Ascending aorta (tissue), 2 donors: ENCODE measurements around the gene PPOX. TPM values are rescaled to one million over a fixed set of nuclear protein-coding genes. Genes with fewer than 3 reads are reported as not detected.

Experiments
- DNase-seq, 2 donors: peaks; one replicate each; pipeline ENCODE4 v3.0.0-alpha.2; 2019; ENCODE audit warnings: low spot score in 2 of 2
- H3K27ac ChIP-seq, 2 donors: fragments of 200-600 bp; sonication (generic); one replicate each; pipeline ENCODE4 v1.5.1; 2016 to 2017; ENCODE audit warnings: mild to moderate bottlenecking in 1 of 2
- H3K27me3 ChIP-seq: fragments of 200-600 bp; sonication (generic); one replicate; pipeline ENCODE4 v1.5.1; 2017
- H3K36me3 ChIP-seq, 2 donors: fragments of 200-600 bp; sonication (generic); one replicate each; pipeline ENCODE4 v1.5.1; 2016
- H3K4me1 ChIP-seq, 2 donors: fragments of 200-600 bp; sonication (generic); one replicate each; pipeline ENCODE4 v1.5.1; 2016 to 2017; ENCODE audit warnings: mild to moderate bottlenecking in 1 of 2
- H3K4me3 ChIP-seq, 2 donors: fragments of 200-600 bp; sonication (generic); one replicate each; pipeline ENCODE4 v1.5.1; 2016 to 2017; ENCODE audit warnings: mild to moderate bottlenecking in 1 of 2
- H3K9me3 ChIP-seq, 2 donors: fragments of 200-600 bp; sonication (generic); one replicate each; pipeline ENCODE4 v1.5.1; 2016
- CTCF ChIP-seq, 3 experiments: fragments of 200-600 bp in 2 of 3; fragments of 450-650 bp in 1 of 3; sonication (generic) in 2 of 3; IDR thresholded peaks; one replicate each; pipeline ENCODE4 v1.5.1; 2016 to 2019; ENCODE audit warnings: antibody characterized with exemption in 3 of 3, mild to moderate bottlenecking in 1 of 3, moderate library complexity in 1 of 3
- intact Hi-C: fragments of 100-400 bp; cut with DNase I; formaldehyde crosslinking; loops from one replicate; pipeline ENCODE4 v1.15.1; 2023
- total RNA-seq: library from RNA; depleted of rRNA; stranded (reverse); fragments of >200 nt; gene quantifications from one replicate; pipeline ENCODE4 v1.1.0, GENCODE V29; 2016

The PPOX gene
- total RNA-seq, 1 donor from 2014 or later = 4.8 TPM

GRCh38 chr1:161199506-161200139, 33.4 kb downstream of the PPOX start:
- DNase-seq = no peak
- Histone ChIP-seq H3K9me3 (no peaks in the 10 kb centered on the region), H3K36me3 (no peaks in the 10 kb centered on the region), H3K4me1 (peaks cover 8 to 32% of the 10 kb centered on the region in 2 donors), H3K4me3 (no peak overlapping the region), H3K27ac (peak overlapping the region; percentile 92 to 97), H3K27me3 (no peaks in the 10 kb centered on the region)
- TF ChIP-seq CTCF (IDR thresholded peaks at IDR 0.05) = no peak
- intact Hi-C loops = loop anchor here (5.0 to 10.0 kb wide), 3 partner anchors 155 to 545 kb away; partner anchors contain the start of genes DUSP12 and USF1

GRCh38 chr1:161200421-161200991, 34.3 kb downstream of the PPOX start:
- Histone ChIP-seq H3K4me1 (peaks cover 8 to 32% of the 10 kb centered on the region in 2 donors), H3K4me3 (no peak overlapping the region)
- no peak for DNase-seq

GRCh38 chr1:161200992-161201835, 35.0 kb downstream of the PPOX start:
- intact Hi-C loops = loop anchor here (5.0 to 10.0 kb wide), 3 partner anchors 156 to 544 kb away; partner anchors contain the start of genes DUSP12 and USF1
- TF ChIP-seq CTCF (IDR thresholded peaks at IDR 0.05) = no peak
- H3K27me3 ChIP-seq = no peaks in the 10 kb centered on the region
- H3K36me3 ChIP-seq = peaks cover 0 to 7% of the 10 kb centered on the region in 2 donors
- peak overlapping the region; percentile 92 to 97 for H3K27ac ChIP-seq
- peaks cover 8 to 32% of the 10 kb centered on the region in 2 donors for H3K4me1 ChIP-seq
- H3K9me3 ChIP-seq = no peaks in the 10 kb centered on the region
- peak overlapping the region; percentile 77 to 89 for H3K4me3 ChIP-seq
- DNase-seq = peak in 1 of 2 donors; percentile 84

More at GRCh38 chr1:161200421-161200991, 34.3 kb downstream of the PPOX start:
- Histone ChIP-seq H3K9me3 (no peaks in the 10 kb centered on the region), H3K36me3 (no peaks in the 10 kb centered on the region), H3K27ac (peak overlapping the region; percentile 92 to 97), H3K27me3 (no peaks in the 10 kb centered on the region)
- no peak for TF ChIP-seq CTCF (IDR thresholded peaks at IDR 0.05)
- intact Hi-C loops = loop anchor here (5.0 to 10.0 kb wide), 3 partner anchors 156 to 544 kb away; partner anchors contain the start of genes DUSP12 and USF1

GRCh38 chr1:161201836-161202712, 35.8 kb downstream of the PPOX start, which contains the start of gene NDUFS2:
Gene NDUFS2 (plus strand): TSS chr1:161202367. CDS start chr1:161202386, 19 bp downstream.
- Histone ChIP-seq H3K36me3 (peaks cover 8 to 15% of the 10 kb centered on the region in 2 donors), H3K4me1 (peaks cover 8 to 32% of the 10 kb centered on the region in 2 donors), H3K9me3 (no peaks in the 10 kb centered on the region), H3K4me3 (peak within 1 kb of the TSS; percentile 77 to 89), H3K27me3 (no peaks in the 10 kb centered on the region), H3K27ac (peak within 1 kb of the TSS; percentile 92 to 97)
- intact Hi-C loops = loop anchor here (1.0 to 10.0 kb wide), 6 partner anchors 24 to 543 kb away; partner anchors contain the start of genes B4GALT3, DEDD, DUSP12 and TOMM40L
- DNase-seq = peak; percentile 94 to 100
- TF ChIP-seq CTCF (IDR thresholded peaks at IDR 0.05) = no peak
